ENCODE data around the gene RPS3. TPM values are rescaled to one million over a fixed set of nuclear protein-coding genes. Genes with fewer than 3 reads are reported as not detected.
A peak's percentile ranks its signal among the peaks of the same experiment; 100 is the strongest.

Gene RPS3
- total and polyA plus RNA-seq, 2 of the 13 experiments (the other 11 are each of a cell fraction or from before 2014, with no cell fraction given) = 2,143 to 3,616 TPM

GRCh38 chr11:75371949-75372876 lies 27.1 kb upstream of the RPS3 start (continued):
- no peak for TF ChIP-seq ZNF512B (CRISPR knock-in tag; IDR thresholded peaks at IDR 0.05; ENCODE audit: borderline replicate concordance)
- peak; percentile 74 for TF ChIP-seq PAXIP1 (CRISPR knock-in tag; conservative IDR thresholded peaks at IDR 0.05)
- peak; percentile 90 for TF ChIP-seq HHEX (CRISPR knock-in tag; IDR thresholded peaks at IDR 0.05)
- no peak for TF ChIP-seq CCAR2 (optimal IDR thresholded peaks at IDR 0.05; ENCODE audit: low read depth, low read length)
- TF ChIP-seq ZFP41 (CRISPR knock-in tag; IDR thresholded peaks at IDR 0.05; ENCODE audit: borderline replicate concordance) = no peak
- no peak for TF ChIP-seq SRF (IDR thresholded peaks at IDR 0.05; ENCODE audit: low read depth, low read length)
- no peak for TF ChIP-seq POGK (CRISPR knock-in tag; conservative IDR thresholded peaks at IDR 0.05)
- no peak for TF ChIP-seq KDM6A (CRISPR knock-in tag; IDR thresholded peaks at IDR 0.05; ENCODE audit: low read depth)
- no peak for TF ChIP-seq KMT2B (CRISPR knock-in tag; IDR thresholded peaks at IDR 0.05)
- no peak for TF ChIP-seq MED8 (CRISPR knock-in tag; IDR thresholded peaks at IDR 0.05; ENCODE audit: insufficient replicate concordance)
- TF ChIP-seq ZNF746 (CRISPR knock-in tag; IDR thresholded peaks at IDR 0.05) = no peak
- TF ChIP-seq IRX3 (CRISPR knock-in tag; IDR thresholded peaks at IDR 0.05; ENCODE audit: borderline replicate concordance, low read depth) = no peak
- 0 out of 2 replicates have a peak, but pooled peaks have one; percentile 35 for TF ChIP-seq PPARG (CRISPR knock-in tag; conservative IDR thresholded peaks at IDR 0.05)
- no peak for TF ChIP-seq MAX (IDR thresholded peaks at IDR 0.05)
- no peak for TF ChIP-seq ONECUT2 (CRISPR knock-in tag; IDR thresholded peaks at IDR 0.05)
- no peak for TF ChIP-seq ZMYM4 (CRISPR knock-in tag; IDR thresholded peaks at IDR 0.05)
- TF ChIP-seq KAT8 (CRISPR knock-in tag; IDR thresholded peaks at IDR 0.05) = peak; percentile 62; the same call in 1 of the 2 replicates
- TF ChIP-seq DBP (CRISPR knock-in tag; IDR thresholded peaks at IDR 0.05; ENCODE audit: not compliant biosample characterization) = no peak

All from HepG2 (cell line).